CD4-positive, alpha-beta T cell treated with Interleukin-2 at 100 ng/mL for 4 hours (primary cell): ENCODE results near the gene BRSK2.
"Not testable (repeated sequence)": the region's sequence is repeated elsewhere in the genome, so short reads cannot be mapped to it uniquely, and the experiment has no call there.

Experiments used
- DNase-seq: peaks from one replicate; pipeline ENCODE4 v3.0.0-alpha.2; 2020; ENCODE audit warnings: low spot score

The BRSK2 gene

GRCh38 chr11:1409852-1410125, 20.1 kb downstream of the BRSK2 start:
- not testable (repeated sequence) for DNase-seq

GRCh38 chr11:1410366-1411291, 20.9 kb downstream of the BRSK2 start:
- no peak for DNase-seq

DNA sequence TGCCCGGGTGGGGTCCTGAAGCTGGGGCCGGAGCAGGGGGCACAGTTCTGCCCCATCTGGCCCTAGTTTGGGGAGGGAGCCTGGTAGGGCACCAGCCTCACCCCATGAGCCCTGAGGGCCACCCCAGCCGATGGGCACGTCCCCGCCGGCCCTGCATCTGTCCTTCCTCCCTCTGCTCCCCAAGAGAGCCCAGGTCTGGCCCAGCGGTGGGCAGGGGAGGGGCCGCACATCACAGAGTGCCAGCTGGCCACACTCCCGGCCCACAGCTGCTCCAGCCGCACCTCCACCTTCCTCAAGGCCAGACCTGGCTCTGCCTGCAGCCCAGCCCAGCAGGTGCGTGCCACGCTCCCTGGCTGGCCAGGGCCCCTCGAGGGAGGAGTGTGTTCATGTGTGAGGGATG, 21.6 kb downstream of the BRSK2 start:
- no peak for DNase-seq

DNA sequence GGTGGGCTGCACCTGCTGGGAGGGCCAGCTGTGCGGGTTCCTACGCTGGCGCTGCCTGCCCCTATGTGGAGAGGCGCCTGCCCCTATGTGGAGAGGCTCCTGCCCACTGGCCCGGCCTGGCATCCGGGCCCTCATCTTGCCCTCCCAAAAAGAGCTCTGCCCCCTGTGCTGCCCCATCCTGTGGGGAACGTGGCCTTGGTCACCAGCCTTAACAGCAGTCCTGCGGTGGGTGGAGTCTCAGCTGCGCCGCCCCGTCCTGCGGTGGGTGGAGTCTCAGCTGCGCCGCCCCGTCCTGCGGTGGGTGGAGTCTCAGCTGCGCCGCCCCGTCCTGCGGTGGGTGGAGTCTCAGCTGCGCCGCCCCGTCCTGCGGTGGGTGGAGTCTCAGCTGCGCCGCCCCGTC, 22.0 kb downstream of the BRSK2 start:
- DNase-seq, result not testable (repeated sequence)

- no peak for DNase-seq
These were observed 22.8 kb downstream of the BRSK2 start for GRCh38 chr11:1412377-1413095.

DNA sequence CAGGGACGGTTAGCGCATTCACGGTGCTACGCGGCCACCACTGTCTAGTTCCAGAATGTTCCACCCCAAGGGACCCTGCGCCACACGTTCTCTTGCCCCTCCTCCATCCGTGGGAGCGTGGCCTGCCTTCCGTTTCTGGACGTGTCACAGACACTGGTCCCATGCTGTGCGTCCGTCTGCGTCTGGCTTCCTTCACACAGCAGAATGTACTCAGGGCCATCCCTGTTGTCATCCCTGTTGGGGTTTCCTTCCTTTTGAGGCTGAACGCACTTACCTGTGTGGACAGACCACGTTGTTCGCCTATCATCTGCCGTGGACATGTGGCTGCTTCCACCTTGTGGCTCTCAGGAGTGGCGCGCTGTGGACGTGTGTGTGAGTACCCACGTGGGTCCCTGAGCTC, 24.9 kb downstream of the BRSK2 start:
- no peak for DNase-seq

GRCh38 chr11:1415631-1416030, 25.9 kb downstream of the BRSK2 start:
- no peak for DNase-seq

- not testable (repeated sequence) for DNase-seq
These were observed 28.6 kb downstream of the BRSK2 start for GRCh38 chr11:1418192-1418795.

DNA sequence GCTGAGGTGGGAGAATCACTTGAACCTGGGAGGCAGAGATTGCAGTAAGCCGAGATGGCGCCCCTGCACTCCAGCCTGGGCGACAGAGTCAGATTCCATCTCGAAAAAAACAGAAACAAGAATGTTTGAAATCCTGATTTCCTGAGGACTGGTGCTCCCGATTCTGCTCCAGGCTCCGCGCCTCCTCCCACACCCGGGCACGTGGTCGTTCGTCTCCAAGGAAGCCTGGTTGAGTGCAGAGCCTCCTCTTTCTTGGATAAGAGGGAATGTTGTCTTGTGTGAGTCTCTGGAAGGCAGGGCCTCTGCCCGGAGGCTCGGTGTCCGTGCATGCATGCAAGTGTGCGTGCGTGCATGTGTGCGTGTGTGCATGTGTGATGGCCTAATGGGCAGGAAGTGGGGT, 30.1 kb downstream of the BRSK2 start:
- no peak for DNase-seq

- no peak for DNase-seq
These were observed 31.6 kb downstream of the BRSK2 start for GRCh38 chr11:1421291-1421690.

DNA sequence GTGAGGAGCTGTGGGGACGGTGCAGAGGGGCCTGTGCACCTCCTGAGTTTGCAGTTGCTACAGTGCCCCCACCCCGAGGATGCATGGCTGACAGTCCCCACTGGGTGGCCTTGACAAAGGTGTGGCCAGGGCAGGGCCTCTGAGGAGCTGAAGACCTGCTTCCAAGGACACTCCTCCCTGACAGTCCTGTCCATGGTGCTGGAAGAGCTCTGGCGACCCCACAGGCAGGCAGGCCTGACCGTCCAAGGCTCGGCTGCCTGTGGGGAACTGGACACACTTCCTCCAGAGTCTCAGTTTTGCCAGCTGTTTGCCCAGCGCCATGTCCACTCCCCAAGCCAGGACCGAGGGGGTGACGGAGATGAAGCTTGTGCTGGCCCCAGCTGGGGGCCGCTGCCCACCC, 32.7 kb downstream of the BRSK2 start:
- no peak for DNase-seq

- DNase-seq, result no peak
These were observed 33.2 kb downstream of the BRSK2 start for GRCh38 chr11:1422981-1423380.

DNA sequence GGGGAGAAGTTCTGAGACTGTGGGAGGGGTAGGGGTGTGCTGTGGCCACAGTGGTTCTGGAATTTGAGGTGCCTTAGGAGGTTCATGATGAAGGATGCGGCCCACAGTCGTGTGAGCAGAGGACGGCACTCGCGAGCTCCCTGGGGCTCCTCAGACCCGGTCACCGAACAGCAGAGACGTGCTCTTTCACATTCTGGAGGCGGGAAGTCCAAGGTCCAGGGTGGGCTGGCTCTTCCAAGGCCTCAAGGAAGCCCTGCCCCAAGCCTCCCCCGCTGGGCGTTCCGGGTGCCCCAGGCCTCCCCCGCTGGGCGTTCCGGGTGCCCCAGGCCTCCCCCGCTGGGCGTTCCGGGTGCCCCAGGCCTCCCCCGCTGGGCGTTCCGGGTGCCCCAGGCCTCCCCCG, 33.7 kb downstream of the BRSK2 start:
- DNase-seq, result not testable (repeated sequence)

- DNase-seq, result no peak
These were observed 35.3 kb downstream of the BRSK2 start for GRCh38 chr11:1425006-1425405.

DNA sequence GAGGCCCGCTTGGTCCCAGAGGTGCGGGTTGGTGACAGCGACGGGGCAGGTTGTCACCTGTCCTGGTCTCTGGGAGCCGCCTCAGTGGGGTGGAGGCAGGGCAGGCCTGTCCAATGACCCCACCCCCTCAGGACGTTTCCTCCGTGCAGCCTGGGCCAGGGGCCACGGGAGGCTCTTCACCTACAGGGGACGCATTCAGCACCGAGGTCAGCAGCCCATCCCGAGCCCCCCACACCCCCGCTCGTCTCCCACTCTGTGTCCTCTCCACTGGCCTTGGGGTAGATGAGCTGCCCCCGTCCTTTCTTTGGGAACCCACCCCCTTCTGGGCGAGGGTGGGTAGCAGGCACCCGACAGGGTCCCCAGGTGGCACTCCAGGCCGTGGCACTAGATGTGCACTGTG, 35.7 kb downstream of the BRSK2 start:
- DNase-seq, result no peak

DNA sequence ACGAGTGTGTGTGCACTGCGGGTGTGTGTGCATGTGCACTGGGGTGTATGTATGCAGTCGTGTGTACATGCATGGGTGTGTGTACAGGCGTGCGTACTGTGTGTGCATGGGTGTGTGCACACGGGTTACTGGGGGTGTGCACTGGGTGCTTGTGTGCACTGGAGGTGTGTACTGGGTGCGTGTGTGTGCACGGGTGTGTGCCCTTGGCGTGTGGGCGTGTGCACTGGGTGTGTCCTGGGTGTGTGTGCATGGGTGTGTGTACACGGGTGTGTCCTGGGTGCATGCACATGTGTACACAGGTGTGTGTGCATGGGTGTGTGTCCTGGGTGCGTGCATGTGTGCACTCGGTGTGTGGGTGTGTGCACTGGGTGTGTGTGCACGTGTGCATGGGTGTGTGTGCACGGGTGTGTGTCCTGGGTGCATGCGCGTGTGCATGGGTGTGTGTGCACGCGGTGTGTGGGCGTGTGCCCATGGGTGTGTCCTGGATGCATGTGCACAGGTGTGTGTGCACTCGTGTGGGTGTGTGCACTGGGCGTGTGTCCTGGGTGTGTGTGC, 39.1 kb downstream of the BRSK2 start:
- no peak for DNase-seq

DNA sequence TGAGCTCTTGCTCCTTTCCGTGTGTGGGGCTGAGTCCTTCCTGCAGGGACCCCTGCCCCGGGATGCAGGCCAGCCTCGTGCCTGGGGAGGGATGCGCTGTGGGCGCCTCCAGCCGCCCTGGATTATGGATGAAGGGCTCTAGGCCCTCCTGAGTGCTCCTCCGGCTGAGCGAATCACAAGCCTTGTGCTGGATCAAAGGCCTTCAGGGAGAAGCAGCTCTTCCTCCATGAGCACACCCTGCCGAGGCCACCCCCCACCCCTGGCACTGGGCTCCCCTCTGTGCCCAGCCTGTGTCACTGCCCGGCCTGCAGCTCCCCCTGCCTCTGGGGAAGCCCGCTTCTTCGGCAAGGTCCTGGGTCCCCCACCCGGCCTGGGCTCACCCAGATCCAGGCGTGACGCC, 43.8 kb downstream of the BRSK2 start:
- no peak for DNase-seq

GRCh38 chr11:1433977-1434640, 44.4 kb downstream of the BRSK2 start:
- no peak for DNase-seq

DNA sequence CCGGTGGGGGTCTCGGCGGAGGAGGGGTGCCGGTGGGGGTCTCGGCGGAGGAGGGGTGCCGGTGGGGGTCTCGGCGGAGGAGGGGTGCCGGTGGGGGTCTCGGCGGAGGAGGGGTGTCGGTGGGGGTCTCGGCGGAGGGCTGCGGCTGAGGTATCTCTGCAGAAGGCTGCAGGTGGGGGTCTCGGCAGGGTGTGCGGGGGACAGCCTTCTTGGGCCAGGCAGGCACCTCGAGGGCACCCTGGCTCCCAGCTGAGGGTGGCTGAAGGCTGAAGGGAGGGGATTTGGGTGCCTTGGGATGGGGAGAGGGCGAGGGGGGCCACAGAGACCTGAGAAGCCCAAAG, 45.7 kb downstream of the BRSK2 start:
- not testable (repeated sequence) for DNase-seq

GRCh38 chr11:1435820-1436467, 46.2 kb downstream of the BRSK2 start:
- no peak for DNase-seq

DNA sequence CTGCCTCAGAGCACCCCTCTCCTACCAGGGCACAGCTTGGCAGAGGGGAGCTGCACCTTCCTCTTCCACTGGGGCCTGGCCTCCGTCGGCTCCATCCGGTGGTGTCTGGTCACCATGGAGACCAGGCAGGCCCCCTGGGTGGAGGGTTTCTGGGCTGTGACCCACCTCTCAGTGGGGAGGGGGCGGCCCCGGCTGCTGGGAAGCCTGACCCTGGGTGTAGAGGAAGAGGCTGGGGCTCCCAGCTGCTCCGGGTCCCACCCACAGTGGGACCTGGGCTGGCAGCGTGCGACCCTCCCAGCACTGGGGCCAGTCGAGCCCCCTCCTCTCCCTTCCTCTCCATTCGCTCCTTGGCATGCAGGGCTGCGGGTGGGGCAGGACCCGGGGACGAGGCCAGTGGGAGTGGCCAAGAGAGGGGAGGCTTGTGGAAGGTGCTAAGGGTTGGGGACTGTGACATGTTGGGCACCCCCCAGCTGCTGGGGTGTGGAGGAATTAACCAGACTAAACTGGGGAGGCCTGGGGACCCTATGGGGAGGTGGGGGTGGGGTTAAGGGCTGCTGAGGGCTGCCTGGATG, 46.8 kb downstream of the BRSK2 start:
- DNase-seq, result no peak

DNA sequence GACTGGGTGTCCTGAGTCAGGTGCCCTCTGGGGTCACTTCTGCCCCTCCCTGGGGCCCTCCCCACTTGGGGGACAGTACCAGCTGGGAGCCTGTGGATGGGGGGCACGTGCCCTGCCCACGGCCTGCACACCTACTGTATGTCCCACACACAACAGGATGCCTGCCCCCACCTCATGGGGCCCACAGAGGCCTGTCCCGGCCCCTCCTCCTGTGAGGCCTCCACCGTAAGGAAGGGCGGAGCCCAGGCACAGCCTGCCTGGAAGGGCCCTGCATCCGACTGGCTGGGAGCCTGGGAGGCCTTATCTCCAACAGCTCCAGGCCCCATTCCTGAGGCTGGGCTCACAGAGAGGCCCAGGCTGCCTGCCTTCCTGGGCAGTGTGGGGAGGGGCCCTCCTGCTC, 47.8 kb downstream of the BRSK2 start:
- DNase-seq, result no peak
